Aorta (tissue), 5 donors: ENCODE data around the gene LMTK2. TPM values are rescaled to one million over a fixed set of nuclear protein-coding genes. Genes with fewer than 3 reads are reported as not detected.

Source experiments
- ATAC-seq: fragments of 200-7000 bp; cut with Tn5 transposase; one replicate; pipeline ENCODE4 v1.9.1; 2022; ENCODE audit warnings: moderate library complexity; ENCODE audit not compliant: low FRiP score
- DNase-seq, 2 donors: peaks; one replicate each; pipeline ENCODE4 v3.0.0-alpha.2; 2020
- H3K27ac ChIP-seq, 2 donors: one replicate each; pipeline ENCODE4 v1.5.1; 2013; ENCODE audit warnings: low read length in 2 of 2, mild to moderate bottlenecking in 2 of 2, moderate library complexity in 2 of 2, control low read depth in 1 of 2, inconsistent platforms in 1 of 2, low read depth in 1 of 2
- H3K27me3 ChIP-seq, 2 donors: one replicate each; pipeline ENCODE4 v1.6.1; 2013; ENCODE audit warnings: control low read depth in 1 of 2, low read length in 1 of 2, mild to moderate bottlenecking in 1 of 2, moderate library complexity in 1 of 2; ENCODE audit not compliant: insufficient read depth in 2 of 2, control insufficient read depth in 1 of 2
- H3K36me3 ChIP-seq, 2 donors: one replicate each; pipeline ENCODE4 v1.6.1; 2013; ENCODE audit warnings: control low read depth in 1 of 2, low read length in 1 of 2, mild to moderate bottlenecking in 1 of 2; ENCODE audit not compliant: insufficient read depth in 2 of 2, control insufficient read depth in 1 of 2
- H3K4me1 ChIP-seq, 2 donors: one replicate each; pipeline ENCODE4 v1.6.1; 2013; ENCODE audit warnings: low read length in 2 of 2, control low read depth in 1 of 2, mild to moderate bottlenecking in 1 of 2, moderate library complexity in 1 of 2; ENCODE audit not compliant: insufficient read depth in 2 of 2, control insufficient read depth in 1 of 2
- H3K4me3 ChIP-seq, 2 donors: one replicate each; pipeline ENCODE4 v1.5.1; 2013; ENCODE audit warnings: low read length in 2 of 2, control low read depth in 1 of 2, mild to moderate bottlenecking in 1 of 2
- H3K9me3 ChIP-seq: one replicate; pipeline ENCODE4 v1.6.1; 2013; ENCODE audit warnings: mild to moderate bottlenecking, low read length; ENCODE audit not compliant: control insufficient read depth
- WGBS, 2 donors: extraction: QIAGEN DNeasy Blood & Tissue Kit; methylation state at CpG; one replicate each; pipeline ENCODE4 v1.1.7; 2013; 5-methylcytosine and 5-hydroxymethylcytosine counted together
- intact Hi-C, 2 donors: fragments of 100-400 bp; cut with DNase I; formaldehyde crosslinking; loops; one replicate each; pipeline versions ENCODE4 v1.14.2 to v1.15.0; 2022
- polyA plus RNA-seq, 2 donors: library from polyadenylated mRNA; stranded (reverse); fragments of 200-250 nt; gene quantifications; one replicate each; pipeline ENCODE4 v1.2.3, GENCODE V29; 2013
- total RNA-seq, 2 donors: library from RNA; stranded (reverse); fragmentation: NEBNext Ultra II Directional; extraction: Animal tissue kit (Norgen Biotek cat#: 25700); gene quantifications; one replicate each; pipeline ENCODE4 v1.2.1, GENCODE V29; 2021
- donor health status: healthy with polysubstance abuse.
- donor health status: Bipolar disorder and iron deficiency.
- donor health status: DM: no; HTN: no; CAD: no.
- donor health status: DM: no; HTN: no; CAD: no.
- donor health status: DM: yes; HTN: yes; CAD: no.

Gene LMTK2
- total and polyA plus RNA-seq, 4 donors = 1.5 to 16.6 (median 8.6) TPM

- Histone ChIP-seq H3K36me3 (peaks cover 0 to 3% of the 10 kb centered on the region in 2 donors), H3K27ac (no peak overlapping the region), H3K27me3 (no peaks in the 10 kb centered on the region), H3K9me3 (no peaks in the 10 kb centered on the region), H3K4me3 (no peak overlapping the region), H3K4me1 (no peaks in the 10 kb centered on the region)
- WGBS, 2 donors = 90 to 92% methylated on average over 29 to 30 of the region's 30 CpGs
- intact Hi-C loops = no loop called here
- peak; percentile 48 to 74 for DNase-seq
- ATAC-seq = no peak
Observed at GRCh38 chr7:98212532-98213041, 105.9 kb downstream of the LMTK2 start.

- intact Hi-C loops = no loop called here
- ATAC-seq (no peak), DNase-seq (peak; percentile 13 to 25)
- Histone ChIP-seq H3K27ac (no peak overlapping the region), H3K4me1 (no peaks in the 10 kb centered on the region), H3K4me3 (no peak overlapping the region), H3K36me3 (peaks cover 0 to 3% of the 10 kb centered on the region in 2 donors), H3K27me3 (no peaks in the 10 kb centered on the region), H3K9me3 (no peaks in the 10 kb centered on the region)
- 80 to 87% methylated on average over 8 of the region's 8 CpGs for WGBS, 2 donors
Observed at GRCh38 chr7:98213296-98213887, 106.7 kb downstream of the LMTK2 start.

DNA sequence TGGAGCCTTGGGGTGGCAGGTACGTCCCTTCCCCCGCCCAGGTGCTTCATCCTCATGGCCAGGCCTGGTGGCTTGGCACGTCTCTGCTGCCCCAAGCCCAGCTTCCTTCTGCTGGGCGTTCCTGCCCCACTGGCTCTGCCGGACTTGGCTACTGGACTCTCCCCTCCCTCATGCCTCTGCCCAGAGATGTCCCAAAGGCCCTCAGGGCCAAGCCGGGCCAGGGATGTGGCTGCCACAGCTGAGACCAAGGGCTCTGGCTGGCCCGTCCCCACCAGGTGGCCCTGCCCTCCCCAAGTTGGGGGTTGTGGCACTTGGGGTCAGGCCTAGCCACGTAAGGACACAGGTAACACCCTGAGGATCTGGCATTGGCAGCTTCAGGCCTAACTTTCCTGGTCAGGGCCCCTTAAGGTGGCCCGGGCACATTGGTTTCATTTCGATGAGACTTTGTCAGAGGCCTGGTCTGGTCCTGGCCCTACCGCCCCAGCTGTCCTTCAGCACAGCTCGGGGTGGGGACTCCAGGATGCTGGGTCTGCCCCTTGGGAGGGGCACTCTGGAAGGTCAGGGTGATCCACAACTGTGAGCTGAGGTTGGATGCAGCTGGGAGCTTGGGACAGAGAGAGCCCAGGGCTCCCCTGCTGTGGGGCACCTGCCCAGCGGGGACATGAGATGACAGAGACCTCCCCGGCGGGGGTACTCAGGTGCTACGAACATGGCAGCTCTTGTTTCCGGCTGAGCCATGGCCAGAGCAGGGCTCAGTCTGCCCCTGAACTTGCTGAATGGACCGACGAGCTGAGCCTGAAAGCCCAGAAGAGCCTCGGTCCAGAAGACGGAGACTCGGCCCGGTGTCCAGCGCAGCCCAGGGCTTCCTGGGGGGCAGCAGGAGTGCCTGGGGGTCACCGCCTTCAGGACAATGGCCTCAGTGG lies 107.5 kb downstream of the LMTK2 start:
- WGBS, 2 donors = 76% methylated on average over 25 of the region's 25 CpGs
- Histone ChIP-seq H3K4me1 (no peaks in the 10 kb centered on the region), H3K27ac (no peak overlapping the region), H3K27me3 (no peaks in the 10 kb centered on the region), H3K4me3 (no peak overlapping the region), H3K9me3 (no peaks in the 10 kb centered on the region), H3K36me3 (peaks cover 0 to 3% of the 10 kb centered on the region in 2 donors)
- DNase-seq (peak; percentile 48 to 72), ATAC-seq (no peak)
- intact Hi-C loops = no loop called here

GRCh38 chr7:98214811-98215321 lies 108.2 kb downstream of the LMTK2 start:
- ATAC-seq (no peak), DNase-seq (peak; percentile 39 to 56)
- intact Hi-C loops = no loop called here
- Histone ChIP-seq H3K4me3 (no peak overlapping the region), H3K9me3 (no peaks in the 10 kb centered on the region), H3K27me3 (no peaks in the 10 kb centered on the region), H3K27ac (no peak overlapping the region), H3K36me3 (peaks cover 0 to 3% of the 10 kb centered on the region in 2 donors), H3K4me1 (no peaks in the 10 kb centered on the region)
- 92 to 94% methylated on average over 27 of the region's 27 CpGs for WGBS, 2 donors

GRCh38 chr7:98215561-98216495 lies 109.2 kb downstream of the LMTK2 start:
- DNase-seq = peak; percentile 33 to 68

GRCh38 chr7:98216941-98217622 lies 110.4 kb downstream of the LMTK2 start:
- no peak for ATAC-seq
- 90% methylated on average over 21 to 24 of the region's 24 CpGs for WGBS, 2 donors
- H3K4me3 ChIP-seq = no peak overlapping the region
- H3K27me3 ChIP-seq = no peaks in the 10 kb centered on the region
- H3K36me3 ChIP-seq = peaks cover 3 to 4% of the 10 kb centered on the region in 2 donors
- intact Hi-C loops = no loop called here
- no peaks in the 10 kb centered on the region for H3K4me1 ChIP-seq
- peak; percentile 40 to 67 for DNase-seq
- H3K9me3 ChIP-seq = no peaks in the 10 kb centered on the region
- no peak overlapping the region for H3K27ac ChIP-seq

More at GRCh38 chr7:98215561-98216495, 109.2 kb downstream of the LMTK2 start:
- Histone ChIP-seq H3K4me3 (no peak overlapping the region), H3K27me3 (no peaks in the 10 kb centered on the region), H3K9me3 (no peaks in the 10 kb centered on the region), H3K27ac (no peak overlapping the region), H3K36me3 (peaks cover 0 to 3% of the 10 kb centered on the region in 2 donors), H3K4me1 (no peaks in the 10 kb centered on the region)
- ATAC-seq = no peak
- intact Hi-C loops = no loop called here
- 88 to 90% methylated on average over 32 of the region's 32 CpGs for WGBS, 2 donors

- DNase-seq (peak; percentile 62 to 78), ATAC-seq (no peak)
- WGBS, 2 donors = 82 to 86% methylated on average over 41 of the region's 41 CpGs
- H3K27ac ChIP-seq = no peak overlapping the region
- intact Hi-C loops = no loop called here
- H3K27me3 ChIP-seq = no peaks in the 10 kb centered on the region
- H3K9me3 ChIP-seq = no peaks in the 10 kb centered on the region
- no peaks in the 10 kb centered on the region for H3K4me1 ChIP-seq
- no peak overlapping the region for H3K4me3 ChIP-seq
- H3K36me3 ChIP-seq = peaks cover 3 to 4% of the 10 kb centered on the region in 2 donors
Observed at GRCh38 chr7:98217623-98218582, 111.2 kb downstream of the LMTK2 start.
